ENCODE measurements around the gene MTHFSD. TPM values are rescaled to one million over a fixed set of nuclear protein-coding genes. Genes with fewer than 3 reads are reported as not detected.

The MTHFSD gene
- total RNA-seq, 1 experiment from 2014 or later = 12.0 TPM

- DNase-seq (ENCODE audit: extremely low read depth, low read depth) = no peak
These were observed 23.2 kb downstream of the MTHFSD start for GRCh38 chr16:86531641-86532525.

GRCh38 chr16:86531191-86531545 is 23.9 kb downstream of the MTHFSD start:
- no peak for DNase-seq (ENCODE audit: extremely low read depth, low read depth)

- DNase-seq (ENCODE audit: extremely low read depth, low read depth) = no peak
These were observed 24.5 kb downstream of the MTHFSD start for GRCh38 chr16:86530251-86531190.

GRCh38 chr16:86529160-86529559 is 25.9 kb downstream of the MTHFSD start:
- DNase-seq (ENCODE audit: extremely low read depth, low read depth) = no peak

GRCh38 chr16:86528061-86528929 is 26.7 kb downstream of the MTHFSD start:
- DNase-seq (ENCODE audit: extremely low read depth, low read depth) = no peak

GRCh38 chr16:86527366-86527765 is 27.7 kb downstream of the MTHFSD start:
- no peak for DNase-seq (ENCODE audit: extremely low read depth, low read depth)

- no peak for DNase-seq (ENCODE audit: extremely low read depth, low read depth)
These were observed 29.3 kb downstream of the MTHFSD start for GRCh38 chr16:86525696-86526095.

GRCh38 chr16:86524029-86524428 is 31.0 kb downstream of the MTHFSD start:
- DNase-seq (ENCODE audit: extremely low read depth, low read depth) = no peak

- no peak for DNase-seq (ENCODE audit: extremely low read depth, low read depth)
These were observed 31.8 kb downstream of the MTHFSD start for GRCh38 chr16:86523166-86523740.

- DNase-seq (ENCODE audit: extremely low read depth, low read depth) = no peak
These were observed 32.4 kb downstream of the MTHFSD start for GRCh38 chr16:86522634-86523033.

- no peak for DNase-seq (ENCODE audit: extremely low read depth, low read depth)
These were observed 33.5 kb downstream of the MTHFSD start for GRCh38 chr16:86521236-86522197.

GRCh38 chr16:86520317-86521210 is 34.5 kb downstream of the MTHFSD start:
- DNase-seq (ENCODE audit: extremely low read depth, low read depth) = no peak

- peak; percentile 48 for DNase-seq (ENCODE audit: extremely low read depth, low read depth)
These were observed 35.3 kb downstream of the MTHFSD start for GRCh38 chr16:86519649-86520316.

GRCh38 chr16:86519007-86519648 is 35.9 kb downstream of the MTHFSD start:
- DNase-seq (ENCODE audit: extremely low read depth, low read depth) = no peak

GRCh38 chr16:86517652-86518258 is 37.3 kb downstream of the MTHFSD start:
- DNase-seq (ENCODE audit: extremely low read depth, low read depth) = peak; percentile 67

GRCh38 chr16:86517033-86517432 is 38.0 kb downstream of the MTHFSD start:
- no peak for DNase-seq (ENCODE audit: extremely low read depth, low read depth)

- DNase-seq (ENCODE audit: extremely low read depth, low read depth) = no peak
These were observed 38.4 kb downstream of the MTHFSD start for GRCh38 chr16:86516623-86517003.

Data from NCI-H460 (cell line).